A172 (cell line): ENCODE measurements around the gene MRPS34. TPM values are rescaled to one million over a fixed set of nuclear protein-coding genes. Genes with fewer than 3 reads are reported as not detected.

Source experiments
- DNase-seq: peaks from one replicate; pipeline ENCODE4 v3.0.0-alpha.2; 2015; ENCODE audit warnings: low spot score
- total RNA-seq: library from RNA; depleted of rRNA; stranded (reverse); fragments of >200 nt; shearing (Covaris generic); gene quantifications from 2 replicates; pipeline ENCODE4 v1.2.3, GENCODE V29; 2014; rRNA removed

MRPS34 gene
- total RNA-seq, 1 experiment from 2014 or later = 223 TPM

- DNase-seq = no peak
Measured at GRCh38 chr16:1731073-1731472, 41.9 kb downstream of the MRPS34 start.

DNA sequence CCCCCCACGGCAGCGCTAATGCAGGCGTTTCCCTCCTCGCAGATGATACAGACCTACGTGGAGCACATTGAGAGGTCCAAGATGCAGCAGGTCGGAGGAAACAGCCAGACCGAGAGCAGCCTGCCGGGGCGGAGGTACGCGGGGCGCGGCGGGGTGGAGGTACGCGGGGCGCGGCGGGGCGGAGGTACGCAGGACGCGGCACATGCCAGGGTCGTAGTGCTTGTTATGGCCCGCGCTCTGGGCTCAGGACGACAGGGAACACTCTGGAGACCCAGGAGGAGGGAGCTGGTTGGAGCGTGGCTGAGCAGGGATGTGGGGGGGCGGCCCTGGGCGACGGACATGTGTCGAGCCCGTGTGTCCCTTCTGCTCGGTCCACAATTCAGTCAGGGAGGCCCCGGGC lies 43.5 kb downstream of the MRPS34 start:
- no peak for DNase-seq

DNA sequence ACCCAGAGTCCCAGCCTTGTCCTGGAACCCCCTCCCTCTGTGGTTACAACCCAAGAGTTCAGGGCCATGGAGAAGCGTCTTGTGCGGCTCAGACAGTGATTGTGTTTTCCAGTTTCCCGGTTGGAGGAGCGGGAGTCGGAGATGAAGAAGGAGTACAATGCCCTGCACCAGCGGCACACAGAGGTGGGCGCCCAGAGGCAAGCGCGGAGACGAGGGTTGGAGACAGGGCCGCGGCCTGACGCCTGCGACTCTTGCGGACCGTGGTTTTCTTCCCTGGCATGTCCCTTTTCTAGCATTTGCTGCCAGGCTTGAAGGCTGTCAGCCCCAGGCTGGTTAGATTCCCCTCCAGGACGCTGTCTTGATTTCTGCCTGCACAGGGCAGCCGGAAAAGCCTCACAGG lies 43.9 kb downstream of the MRPS34 start:
- DNase-seq = no peak

DNA sequence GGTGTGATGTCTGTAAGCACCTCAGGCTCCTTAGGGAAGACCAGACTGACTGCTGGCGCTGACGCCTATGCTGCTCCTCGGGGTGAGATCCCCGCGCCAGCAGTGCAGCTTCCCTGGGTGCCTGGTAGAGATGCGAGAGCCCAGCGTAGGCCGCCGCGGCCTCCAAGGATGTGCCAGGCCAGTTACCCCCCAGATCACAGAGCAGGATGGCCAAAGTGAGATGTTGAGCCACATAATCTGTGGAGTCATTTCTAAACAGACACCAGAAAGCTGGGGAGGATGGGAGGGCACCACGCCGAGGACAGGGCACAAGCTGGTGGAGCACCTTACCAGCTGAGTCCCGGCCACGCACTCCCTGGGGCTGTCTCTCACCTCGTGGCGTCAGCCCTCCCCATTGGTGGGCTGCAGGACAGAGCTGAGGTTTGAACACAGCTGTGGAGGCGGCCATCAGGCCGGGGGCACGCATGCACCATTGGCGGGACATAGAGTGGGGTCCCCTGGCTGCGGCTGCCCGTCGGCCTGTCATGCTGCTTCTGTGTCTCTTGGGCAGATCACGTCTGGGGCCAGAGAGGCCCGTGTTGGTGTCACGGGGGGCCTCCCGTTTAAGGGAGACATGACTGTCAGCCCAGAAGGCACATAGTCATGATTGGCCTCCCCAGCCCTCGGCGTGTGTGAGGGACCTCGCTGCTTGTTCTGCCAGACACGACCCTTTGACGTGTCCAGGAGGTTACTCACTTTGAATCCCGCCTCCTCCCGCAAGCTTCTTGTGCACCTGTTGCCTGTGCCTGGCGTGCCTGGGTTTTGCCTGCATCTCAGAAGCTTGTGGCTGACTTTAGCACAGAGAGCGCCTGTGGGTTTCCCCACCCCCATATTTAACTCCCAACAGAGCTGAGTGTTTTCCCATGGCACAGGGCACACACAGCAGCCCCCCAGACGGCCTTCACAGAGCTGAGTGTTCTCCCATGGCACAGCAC lies 45.0 kb downstream of the MRPS34 start:
- no peak for DNase-seq

GRCh38 chr16:1726661-1727502 lies 46.1 kb downstream of the MRPS34 start:
- no peak for DNase-seq

DNA sequence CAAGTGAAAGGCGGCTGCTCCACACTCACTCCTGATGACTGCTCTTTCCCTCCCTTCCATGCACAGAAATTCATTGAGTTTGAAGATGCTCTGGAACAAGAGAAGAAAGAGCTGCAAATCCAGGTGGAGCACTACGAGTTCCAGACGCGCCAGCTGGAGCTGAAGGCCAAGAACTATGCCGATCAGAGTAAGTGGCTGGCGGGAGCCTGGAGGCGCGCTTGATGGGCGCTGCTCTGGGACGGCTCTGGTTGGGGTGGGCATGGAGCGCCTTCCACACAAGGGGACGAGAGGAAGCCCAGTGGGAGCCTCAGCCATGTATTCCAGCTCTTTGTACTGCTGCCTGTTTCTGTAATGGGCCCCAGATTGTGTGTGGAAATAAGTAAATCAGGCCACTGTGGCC lies 48.4 kb downstream of the MRPS34 start:
- no peak for DNase-seq

DNA sequence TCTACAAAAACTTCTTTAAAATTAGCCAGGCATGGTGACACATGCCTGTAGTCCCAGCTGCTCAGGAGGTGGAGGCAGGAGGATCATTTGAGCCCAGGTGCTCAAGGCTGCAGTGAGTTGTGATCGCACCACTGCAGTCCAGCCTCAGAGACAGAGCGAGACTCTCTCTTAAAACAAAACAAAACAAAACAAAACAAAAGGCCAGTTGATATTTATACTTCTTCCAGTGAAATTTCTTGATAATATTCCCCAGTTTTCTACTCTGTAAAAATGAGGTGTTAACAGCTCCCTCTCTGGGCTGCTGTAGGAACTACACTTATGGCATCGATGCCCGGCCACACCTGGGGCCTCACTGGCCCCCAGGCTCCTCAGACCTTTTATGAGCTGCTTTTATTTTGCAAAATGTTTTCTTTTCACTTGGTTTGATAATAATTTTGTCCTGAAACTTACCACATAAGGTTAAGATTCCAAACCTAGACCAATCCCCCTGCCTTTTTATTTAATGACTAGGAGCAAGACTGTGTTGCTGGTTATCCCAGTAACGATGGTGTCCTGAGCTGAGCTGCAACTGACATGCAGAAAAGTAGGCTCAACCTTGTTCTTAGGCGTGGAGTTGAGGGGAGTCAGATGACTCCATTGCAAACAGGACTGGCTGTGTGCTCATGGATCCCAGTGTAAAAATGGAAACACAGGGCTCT lies 49.3 kb downstream of the MRPS34 start:
- DNase-seq = peak; percentile 42

Other genes with a start within 250 kb of the MRPS34 start
- gene TMEM204, start 239.5 kb downstream of the MRPS34 start, total RNA-seq = 0.17 TPM in 1 of 2 replicates, not detected in the other
- 9.7 and 15.6 TPM in 2 replicates for gene IFT140, start 161.1 kb downstream of the MRPS34 start, total RNA-seq
- 7.0 and 8.1 TPM in 2 replicates for gene CRAMP1, start 160.8 kb downstream of the MRPS34 start, total RNA-seq
- gene JPT2, start 94.9 kb downstream of the MRPS34 start, total RNA-seq = 120 and 149 TPM in 2 replicates
- gene MAPK8IP3, start 66.9 kb downstream of the MRPS34 start, total RNA-seq = 26.0 and 39.3 TPM in 2 replicates
- 1.3 and 4.6 TPM in 2 replicates for gene NME3, start 1.6 kb downstream of the MRPS34 start, total RNA-seq
- gene EME2, start 324 bp downstream of the MRPS34 start, total RNA-seq = 7.8 and 15.8 TPM in 2 replicates
- 36.7 and 37.9 TPM in 2 replicates for gene SPSB3, start 9.4 kb upstream of the MRPS34 start, total RNA-seq
- 161 and 195 TPM in 2 replicates for gene NUBP2, start 9.8 kb upstream of the MRPS34 start, total RNA-seq
- not detected in 2 replicates for gene IGFALS, start 20.6 kb upstream of the MRPS34 start, total RNA-seq
- 85.2 and 163 TPM in 2 replicates for gene HAGH, start 53.7 kb upstream of the MRPS34 start, total RNA-seq
- gene FAHD1, start 54.1 kb upstream of the MRPS34 start, total RNA-seq = 77.1 and 89.7 TPM in 2 replicates
- 0.38 TPM in 1 of 2 replicates, not detected in the other for gene MEIOB, start 99.0 kb upstream of the MRPS34 start, total RNA-seq
- not detected in 2 replicates for gene HS3ST6, start 145.3 kb upstream of the MRPS34 start, total RNA-seq
- 15.6 and 22.5 TPM in 2 replicates for gene MSRB1, start 170.1 kb upstream of the MRPS34 start, total RNA-seq
- gene RPL3L, start 181.6 kb upstream of the MRPS34 start, total RNA-seq = 0.67 TPM in 1 of 2 replicates, not detected in the other
- gene NDUFB10, start 186.4 kb upstream of the MRPS34 start, total RNA-seq = 367 and 415 TPM in 2 replicates
- gene RPS2, start 191.7 kb upstream of the MRPS34 start, total RNA-seq = 1,909 and 2,123 TPM in 2 replicates
- 0.17 TPM in 1 of 2 replicates, not detected in the other for gene RNF151, start 193.7 kb upstream of the MRPS34 start, total RNA-seq
- gene TBL3, start 198.9 kb upstream of the MRPS34 start, total RNA-seq = 73.6 and 82.8 TPM in 2 replicates
- 0.19 TPM in 1 of 2 replicates, not detected in the other for gene NOXO1, start 208.3 kb upstream of the MRPS34 start, total RNA-seq
- 24.1 and 36.1 TPM in 2 replicates for gene GFER, start 211.1 kb upstream of the MRPS34 start, total RNA-seq
- gene SYNGR3, start 216.8 kb upstream of the MRPS34 start, total RNA-seq = 21.8 and 29.3 TPM in 2 replicates
- gene ZNF598, start 236.7 kb upstream of the MRPS34 start, total RNA-seq = 23.5 and 26.9 TPM in 2 replicates
- gene NPW, start 246.7 kb upstream of the MRPS34 start, total RNA-seq = 0.14 TPM in 1 of 2 replicates, not detected in the other